OCI-LY7 (cell line): Measurements from ENCODE around the gene CD44. TPM values are rescaled to one million over a fixed set of nuclear protein-coding genes. Genes with fewer than 3 reads are reported as not detected.

ENCODE experiments used
- BruUV-seq: library from RNA; stranded (reverse); fragments of 400-500 nt; replicated peaks from 2 replicates; lab custom pipeline; 2021; lab: Mats Ljungman, UMichigan
- CTCF ChIA-PET: fragments of 300-600 bp; sonication (Branson Sonifier 250); formaldehyde crosslinking; loops from one replicate; lab custom pipeline; 2022; ENCODE audit warnings: antibody characterized with exemption; ENCODE audit not compliant: unreplicated experiment; lab: Charles Lee
- POLR2A ChIA-PET: fragments of 300-600 bp; sonication (Branson Sonifier 250); formaldehyde crosslinking; loops from one replicate; lab custom pipeline; 2022; ENCODE audit warnings: antibody characterized with exemption; lab: Charles Lee
- DNase-seq: peaks from one replicate; pipeline ENCODE4 v3.0.0-alpha.2; 2015; ENCODE audit warnings: low spot score
- H2AFZ ChIP-seq: fragments of 200-600 bp; sonication (generic), shearing (Covaris generic); 2 replicates; pipeline ENCODE4 v1.6.1; 2014; ENCODE audit warnings: mild to moderate bottlenecking, antibody characterized with exemption, low read length, moderate library complexity
- H3K27ac ChIP-seq: fragments of 200-600 bp; sonication (generic); 2 replicates; pipeline ENCODE4 v1.5.1; 2014; ENCODE audit warnings: mixed run types, low read depth, mild to moderate bottlenecking, moderate library complexity, low read length, inconsistent platforms; ENCODE audit not compliant: poor library complexity, severe bottlenecking
- H3K36me3 ChIP-seq: fragments of 200-600 bp; sonication (generic); 2 replicates; pipeline ENCODE4 v1.6.1; 2014; ENCODE audit warnings: mild to moderate bottlenecking, antibody characterized with exemption, low read length, moderate library complexity, mixed read lengths; ENCODE audit not compliant: insufficient read depth
- H3K4me1 ChIP-seq: fragments of 200-600 bp; sonication (generic); 2 replicates; pipeline ENCODE4 v1.5.1; 2014; ENCODE audit warnings: mild to moderate bottlenecking, low read length; ENCODE audit not compliant: insufficient read depth, poor library complexity, severe bottlenecking
- H3K4me2 ChIP-seq: fragments of 200-600 bp; sonication (generic); 2 replicates; pipeline ENCODE4 v1.6.1; 2014; ENCODE audit warnings: mild to moderate bottlenecking, low read length
- H3K4me3 ChIP-seq: fragments of 200-600 bp; sonication (generic); 2 replicates; pipeline ENCODE4 v1.5.1; 2014; ENCODE audit warnings: mild to moderate bottlenecking, low read depth, low read length; ENCODE audit not compliant: poor library complexity, severe bottlenecking
- H3K79me2 ChIP-seq: fragments of 200-600 bp; sonication (generic); 2 replicates; pipeline ENCODE4 v1.6.1; 2016; ENCODE audit warnings: low read depth, mild to moderate bottlenecking, low read length, moderate library complexity, mixed read lengths; ENCODE audit not compliant: insufficient read depth
- H3K9me2 ChIP-seq: fragments of 200-600 bp; sonication (generic); 2 replicates; pipeline ENCODE4 v1.6.1; 2016; ENCODE audit warnings: mild to moderate bottlenecking, low read length, mixed read lengths; ENCODE audit not compliant: insufficient read depth
- H3K9me3 ChIP-seq: fragments of 200-600 bp; sonication (generic); 2 replicates; pipeline ENCODE4 v1.6.1; 2014; ENCODE audit warnings: mild to moderate bottlenecking, mixed run types, low read length, mixed read lengths
- H4K20me1 ChIP-seq: fragments of 200-600 bp; sonication (generic); 2 replicates; pipeline ENCODE4 v1.6.1; 2014; ENCODE audit warnings: mild to moderate bottlenecking, antibody characterized with exemption, low read length, moderate library complexity, mixed read lengths; ENCODE audit not compliant: insufficient read depth
- CTCF ChIP-seq: fragments of 200-600 bp; sonication (generic); conservative IDR thresholded peaks from 2 replicates; pipeline ENCODE4 v1.5.1; 2014; ENCODE audit warnings: mild to moderate bottlenecking, antibody characterized with exemption, low read length, moderate library complexity, mixed read lengths
- EZH2phosphoT487 ChIP-seq: fragments of 200-600 bp; sonication (generic); IDR thresholded peaks from 2 replicates; pipeline ENCODE4 v1.6.1; 2018; ENCODE audit warnings: low read depth, borderline replicate concordance, mild to moderate bottlenecking, mixed run types, antibody characterized with exemption, low read length, moderate library complexity, mixed read lengths
- intact Hi-C: fragments of 100-400 bp; cut with micrococcal nuclease; formaldehyde crosslinking; loops from one replicate; pipeline ENCODE4 v1.10.0; 2022; ENCODE audit not compliant: unreplicated experiment
- total RNA-seq, 2 experiments: library from RNA; depleted of rRNA in 1 of 2; stranded (reverse); fragments of >200 nt in 1 of 2; shearing (Covaris generic) in 1 of 2; gene quantifications; 2 replicates each; pipeline ENCODE4 v1.2.3, GENCODE V29; 2014 to 2022

Gene CD44
- total RNA-seq, 2 experiments from 2014 or later: 0.55 TPM; not detected in 1

GRCh38 chr11:35242412-35243242 lies 103.7 kb downstream of the CD44 start:
- Histone ChIP-seq H3K9me3 (no peaks in the 10 kb centered on the region), H3K4me3 (no peak overlapping the region), H3K36me3 (no peaks in the 10 kb centered on the region), H3K27ac (no peak overlapping the region), H3K4me2 (no peak overlapping the region), H4K20me1 (no peaks in the 10 kb centered on the region), H3K9me2 (no peaks in the 10 kb centered on the region), H2AFZ (no peak overlapping the region), H3K79me2 (no peaks in the 10 kb centered on the region), H3K4me1 (peaks cover 12% of the 10 kb centered on the region)
- DNase-seq: no peak
- intact Hi-C loops: no loop called here
- BruUV-seq: no TSS peak
- POLR2A ChIA-PET: no interaction called here
- CTCF ChIA-PET: no interaction called here
- no peak for TF ChIP-seq EZH2phosphoT487
- no peak for TF ChIP-seq CTCF

GRCh38 chr11:35243774-35244173 lies 104.8 kb downstream of the CD44 start:
- intact Hi-C loops: no loop called here
- H3K27ac ChIP-seq: no peak overlapping the region
- ChIA-PET POLR2A (no interaction called here), CTCF (no interaction called here)
- H3K4me3 ChIP-seq: no peak overlapping the region
- no peak overlapping the region for H3K4me2 ChIP-seq
- no peaks in the 10 kb centered on the region for H4K20me1 ChIP-seq
- no peaks in the 10 kb centered on the region for H3K36me3 ChIP-seq
- peaks cover 2% of the 10 kb centered on the region for H3K4me1 ChIP-seq
- no peaks in the 10 kb centered on the region for H3K79me2 ChIP-seq
- TF ChIP-seq CTCF: no peak
- no peak for TF ChIP-seq EZH2phosphoT487
- H3K9me3 ChIP-seq: no peaks in the 10 kb centered on the region
- DNase-seq: no peak
- no peak overlapping the region for H2AFZ ChIP-seq
- H3K9me2 ChIP-seq: no peaks in the 10 kb centered on the region
- BruUV-seq: no TSS peak

- no peaks in the 10 kb centered on the region for H3K4me1 ChIP-seq
- POLR2A ChIA-PET: interaction anchor here (0.6 kb wide), 1 partner anchor 146 kb away, joined by 7 read pairs; no protein-coding TSS in a partner anchor
- H3K9me2 ChIP-seq: no peaks in the 10 kb centered on the region
- no peak overlapping the region for H3K27ac ChIP-seq
- intact Hi-C loops: no loop called here
- TF ChIP-seq EZH2phosphoT487 (no peak), CTCF (no peak)
- H3K4me3 ChIP-seq: no peak overlapping the region
- H3K9me3 ChIP-seq: no peaks in the 10 kb centered on the region
- H3K4me2 ChIP-seq: no peak overlapping the region
- CTCF ChIA-PET: no interaction called here
- no TSS peak for BruUV-seq
- no peaks in the 10 kb centered on the region for H3K79me2 ChIP-seq
- no peak overlapping the region for H2AFZ ChIP-seq
- H4K20me1 ChIP-seq: no peaks in the 10 kb centered on the region
- no peaks in the 10 kb centered on the region for H3K36me3 ChIP-seq
- DNase-seq: no peak
Observed at GRCh38 chr11:35245056-35245455, 106.1 kb downstream of the CD44 start.
